ENCODE measurements around the gene RSPH9.

Gene RSPH9

GRCh38 chr6:43621078-43621835 lies 23.6 kb upstream of the RSPH9 start:
- no peaks in the 10 kb centered on the region for H3K9me3 ChIP-seq (ENCODE audit: control insufficient read depth, insufficient read depth, low read depth, low read length)
- no peaks in the 10 kb centered on the region for H3K27me3 ChIP-seq (ENCODE audit: control insufficient read depth, insufficient read depth, low read length)
- no peak overlapping the region for H3K9ac ChIP-seq (ENCODE audit: low read length)
- H3K4me3 ChIP-seq (ENCODE audit: low read depth, low read length): no peak overlapping the region
- no peak overlapping the region for H3K27ac ChIP-seq (ENCODE audit: low read depth, low read length)
- H3K4me1 ChIP-seq (ENCODE audit: control insufficient read depth, insufficient read depth, low read length): no peaks in the 10 kb centered on the region
- peaks cover 72% of the 10 kb centered on the region for H3K36me3 ChIP-seq (ENCODE audit: control insufficient read depth, insufficient read depth, low read length)

- Histone ChIP-seq H3K4me1 (ENCODE audit: control insufficient read depth, insufficient read depth, low read length) (no peaks in the 10 kb centered on the region), H3K4me3 (ENCODE audit: low read depth, low read length) (no peak overlapping the region), H3K27me3 (ENCODE audit: control insufficient read depth, insufficient read depth, low read length) (no peaks in the 10 kb centered on the region), H3K9ac (ENCODE audit: low read length) (no peak overlapping the region), H3K36me3 (ENCODE audit: control insufficient read depth, insufficient read depth, low read length) (peaks cover 75% of the 10 kb centered on the region), H3K9me3 (ENCODE audit: control insufficient read depth, insufficient read depth, low read depth, low read length) (no peaks in the 10 kb centered on the region), H3K27ac (ENCODE audit: low read depth, low read length) (no peak overlapping the region)
Observed at GRCh38 chr6:43621836-43622180, 23.0 kb upstream of the RSPH9 start.

GRCh38 chr6:43622541-43622940 lies 22.3 kb upstream of the RSPH9 start:
- Histone ChIP-seq H3K4me1 (ENCODE audit: control insufficient read depth, insufficient read depth, low read length) (no peaks in the 10 kb centered on the region), H3K27ac (ENCODE audit: low read depth, low read length) (no peak overlapping the region), H3K27me3 (ENCODE audit: control insufficient read depth, insufficient read depth, low read length) (no peaks in the 10 kb centered on the region), H3K9me3 (ENCODE audit: control insufficient read depth, insufficient read depth, low read depth, low read length) (no peaks in the 10 kb centered on the region), H3K4me3 (ENCODE audit: low read depth, low read length) (no peak overlapping the region), H3K9ac (ENCODE audit: low read length) (no peak overlapping the region), H3K36me3 (ENCODE audit: control insufficient read depth, insufficient read depth, low read length) (peaks cover 83% of the 10 kb centered on the region)

GRCh38 chr6:43623880-43624785 lies 20.7 kb upstream of the RSPH9 start:
- Histone ChIP-seq H3K9ac (ENCODE audit: low read length) (no peak overlapping the region), H3K4me3 (ENCODE audit: low read depth, low read length) (no peak overlapping the region), H3K4me1 (ENCODE audit: control insufficient read depth, insufficient read depth, low read length) (no peaks in the 10 kb centered on the region), H3K9me3 (ENCODE audit: control insufficient read depth, insufficient read depth, low read depth, low read length) (no peaks in the 10 kb centered on the region), H3K27ac (ENCODE audit: low read depth, low read length) (no peak overlapping the region), H3K27me3 (ENCODE audit: control insufficient read depth, insufficient read depth, low read length) (no peaks in the 10 kb centered on the region), H3K36me3 (ENCODE audit: control insufficient read depth, insufficient read depth, low read length) (peaks cover 81% of the 10 kb centered on the region)

- no peak overlapping the region for H3K9ac ChIP-seq (ENCODE audit: low read length)
- no peak overlapping the region for H3K4me3 ChIP-seq (ENCODE audit: low read depth, low read length)
- peaks cover 75% of the 10 kb centered on the region for H3K36me3 ChIP-seq (ENCODE audit: control insufficient read depth, insufficient read depth, low read length)
- no peaks in the 10 kb centered on the region for H3K4me1 ChIP-seq (ENCODE audit: control insufficient read depth, insufficient read depth, low read length)
- no peak overlapping the region for H3K27ac ChIP-seq (ENCODE audit: low read depth, low read length)
- H3K9me3 ChIP-seq (ENCODE audit: control insufficient read depth, insufficient read depth, low read depth, low read length): no peaks in the 10 kb centered on the region
- H3K27me3 ChIP-seq (ENCODE audit: control insufficient read depth, insufficient read depth, low read length): no peaks in the 10 kb centered on the region
Observed at GRCh38 chr6:43624786-43625288, 20.0 kb upstream of the RSPH9 start.

- Histone ChIP-seq H3K9me3 (ENCODE audit: control insufficient read depth, insufficient read depth, low read depth, low read length) (no peaks in the 10 kb centered on the region), H3K4me1 (ENCODE audit: control insufficient read depth, insufficient read depth, low read length) (peaks cover 4% of the 10 kb centered on the region), H3K4me3 (ENCODE audit: low read depth, low read length) (no peak overlapping the region), H3K36me3 (ENCODE audit: control insufficient read depth, insufficient read depth, low read length) (peaks cover 69% of the 10 kb centered on the region), H3K27ac (ENCODE audit: low read depth, low read length) (no peak overlapping the region), H3K27me3 (ENCODE audit: control insufficient read depth, insufficient read depth, low read length) (no peaks in the 10 kb centered on the region), H3K9ac (ENCODE audit: low read length) (no peak overlapping the region)
Observed at GRCh38 chr6:43625393-43625992, 19.3 kb upstream of the RSPH9 start.

- Histone ChIP-seq H3K4me1 (ENCODE audit: control insufficient read depth, insufficient read depth, low read length) (peaks cover 8% of the 10 kb centered on the region), H3K27ac (ENCODE audit: low read depth, low read length) (no peak overlapping the region), H3K9ac (ENCODE audit: low read length) (peak overlapping the region; percentile 35)
Observed at GRCh38 chr6:43627008-43627825, 17.6 kb upstream of the RSPH9 start.

GRCh38 chr6:43628393-43629103 lies 16.3 kb upstream of the RSPH9 start:
- Histone ChIP-seq H3K4me3 (ENCODE audit: low read depth, low read length) (peak overlapping the region; percentile 74), H3K27ac (ENCODE audit: low read depth, low read length) (peak overlapping the region; percentile 56; the same call in 1 of the 2 replicates), H3K27me3 (ENCODE audit: control insufficient read depth, insufficient read depth, low read length) (no peaks in the 10 kb centered on the region), H3K36me3 (ENCODE audit: control insufficient read depth, insufficient read depth, low read length) (peaks cover 39% of the 10 kb centered on the region), H3K4me1 (ENCODE audit: control insufficient read depth, insufficient read depth, low read length) (peaks cover 8% of the 10 kb centered on the region), H3K9ac (ENCODE audit: low read length) (peak overlapping the region; percentile 63), H3K9me3 (ENCODE audit: control insufficient read depth, insufficient read depth, low read depth, low read length) (no peaks in the 10 kb centered on the region)

More at GRCh38 chr6:43627008-43627825, 17.6 kb upstream of the RSPH9 start:
- Histone ChIP-seq H3K4me3 (ENCODE audit: low read depth, low read length) (no peak overlapping the region), H3K36me3 (ENCODE audit: control insufficient read depth, insufficient read depth, low read length) (peaks cover 52% of the 10 kb centered on the region), H3K27me3 (ENCODE audit: control insufficient read depth, insufficient read depth, low read length) (no peaks in the 10 kb centered on the region), H3K9me3 (ENCODE audit: control insufficient read depth, insufficient read depth, low read depth, low read length) (no peaks in the 10 kb centered on the region)

GRCh38 chr6:43629104-43629504 lies 15.7 kb upstream of the RSPH9 start, which contains the start of gene GTPBP2:
Gene GTPBP2 (minus strand): TSS chr6:43629264. CDS start chr6:43629162, 102 bp downstream.
- Histone ChIP-seq H3K36me3 (ENCODE audit: control insufficient read depth, insufficient read depth, low read length) (peaks cover 33% of the 10 kb centered on the region), H3K4me3 (ENCODE audit: low read depth, low read length) (peak within 1 kb of the TSS; percentile 74), H3K27me3 (ENCODE audit: control insufficient read depth, insufficient read depth, low read length) (no peaks in the 10 kb centered on the region), H3K9ac (ENCODE audit: low read length) (peak within 1 kb of the TSS; percentile 73), H3K4me1 (ENCODE audit: control insufficient read depth, insufficient read depth, low read length) (peaks cover 8% of the 10 kb centered on the region), H3K9me3 (ENCODE audit: control insufficient read depth, insufficient read depth, low read depth, low read length) (no peaks in the 10 kb centered on the region), H3K27ac (ENCODE audit: low read depth, low read length) (peak within 1 kb of the TSS; percentile 62)
